H1 (cell line): ENCODE measurements around the gene MYORG. TPM values are rescaled to one million over a fixed set of nuclear protein-coding genes. Genes with fewer than 3 reads are reported as not detected.

Source experiments
- CHD2 ChIP-seq: IDR thresholded peaks from 2 replicates; pipeline ENCODE4 v1.6.1; 2012; ENCODE audit warnings: low read length, improper control_type of control experiment
- E2F6 ChIP-seq: IDR thresholded peaks from 2 replicates; pipeline ENCODE4 v1.6.1; 2012; ENCODE audit warnings: inconsistent platforms
- EGR1 ChIP-seq: IDR thresholded peaks from 2 replicates; pipeline ENCODE4 v1.6.1; 2011; ENCODE audit warnings: low read depth, low read length, borderline replicate concordance
- EP300 ChIP-seq, 2 experiments: IDR thresholded peaks; 1 replicate in 1 of 2; 2 replicates in 1 of 2; pipeline ENCODE4 v1.6.1; 2011 to 2012; ENCODE audit warnings: low read depth in 2 of 2, low read length in 2 of 2, mild to moderate bottlenecking in 2 of 2, borderline replicate concordance in 1 of 2, inconsistent platforms in 1 of 2, moderate library complexity in 1 of 2
- EZH2 ChIP-seq: fragments of 200-600 bp; sonication (generic); IDR thresholded peaks from 2 replicates; pipeline ENCODE4 v1.7.1; 2012; ENCODE audit warnings: low read depth, mild to moderate bottlenecking, moderate library complexity, low read length, inconsistent platforms; ENCODE audit not compliant: severe bottlenecking
- HDAC6 ChIP-seq: IDR thresholded peaks from one replicate; pipeline ENCODE4 v1.7.1; 2012; ENCODE audit warnings: low read depth, mild to moderate bottlenecking, inconsistent platforms, low read length, moderate library complexity
- RAD21 ChIP-seq, 2 experiments: IDR thresholded peaks in 1 of 2; conservative IDR thresholded peaks in 1 of 2; 2 replicates each; pipeline ENCODE4 v1.6.1; 2011; ENCODE audit warnings: low read depth in 2 of 2, low read length in 2 of 2, improper control_type of control experiment in 1 of 2, inconsistent platforms in 1 of 2, mild to moderate bottlenecking in 1 of 2, moderate library complexity in 1 of 2
- polyA plus RNA-seq, 7 experiments: library from polyadenylated mRNA; depleted of rRNA in 3 of 7; stranded (reverse) in 5 of 7; unstranded in 2 of 7; fragments of >200 nt in 5 of 7; fragments of 200-250 nt in 2 of 7; gene quantifications; 1 replicate in 5 of 7; 2 replicates in 1 of 7; 4 replicates in 1 of 7; pipeline versions ENCODE4 v1.2.1 to v1.2.3, GENCODE V29; 2011 to 2013; ENCODE audit warnings: missing spikeins in 2 of 7, mixed read lengths in 2 of 7
- total RNA-seq: library from RNA; stranded (reverse); fragmentation: NEBNext Ultra II Directional; extraction: Animal tissue kit (Norgen Biotek cat#: 25700); gene quantifications from 2 replicates; pipeline ENCODE4 v1.2.1, GENCODE V29; 2021

Gene MYORG
- total and polyA plus RNA-seq, 2 of the 8 experiments (the other 6 are each of a cell fraction or from before 2014, with no cell fraction given) = 1.2 to 5.9 TPM

- no peak for TF ChIP-seq E2F6
- no peak for TF ChIP-seq EGR1
- no peak for TF ChIP-seq EP300 (IDR thresholded peaks at IDR 0.05; ENCODE audit: borderline replicate concordance in 1 of 2, low read depth in 2 of 2, low read length in 2 of 2)
- no peak for TF ChIP-seq HDAC6
- TF ChIP-seq EZH2 = no peak
- TF ChIP-seq RAD21 (IDR thresholded peaks at IDR 0.05 in 1 of 2, conservative IDR thresholded peaks at IDR 0.05 in 1 of 2; ENCODE audit: low read depth in 2 of 2, low read length in 2 of 2) = no peak
- TF ChIP-seq CHD2 = no peak
These were observed 5.5 kb downstream of the MYORG start (continued) for GRCh38 chr9:34370970-34371880.
